Femur (tissue), 1 donor: ENCODE data around the gene POLR1A.

Source experiments
- DNase-seq: peaks from one replicate; pipeline ENCODE4 v3.0.0-alpha.2; 2017

Gene POLR1A

DNA sequence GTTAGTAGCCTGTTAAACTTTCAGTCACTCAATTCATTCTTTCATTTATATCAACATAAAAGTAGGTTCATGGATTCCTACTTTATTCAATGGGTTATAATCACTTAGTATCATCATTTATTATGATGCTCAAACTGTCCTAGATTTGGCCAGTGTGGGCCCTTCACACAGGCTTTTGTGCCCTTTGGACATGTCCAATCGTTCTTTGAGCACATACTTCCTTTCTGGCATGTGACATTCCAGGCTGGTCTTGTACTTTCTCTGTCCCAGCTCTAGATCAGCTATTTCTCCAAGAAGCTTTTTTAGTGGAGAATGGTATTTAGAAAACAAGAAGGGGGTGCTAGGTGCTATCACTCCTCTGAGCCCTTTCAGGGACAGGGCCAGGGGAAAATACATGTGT lies 11.5 kb downstream of the POLR1A start:
- DNase-seq: no peak

DNA sequence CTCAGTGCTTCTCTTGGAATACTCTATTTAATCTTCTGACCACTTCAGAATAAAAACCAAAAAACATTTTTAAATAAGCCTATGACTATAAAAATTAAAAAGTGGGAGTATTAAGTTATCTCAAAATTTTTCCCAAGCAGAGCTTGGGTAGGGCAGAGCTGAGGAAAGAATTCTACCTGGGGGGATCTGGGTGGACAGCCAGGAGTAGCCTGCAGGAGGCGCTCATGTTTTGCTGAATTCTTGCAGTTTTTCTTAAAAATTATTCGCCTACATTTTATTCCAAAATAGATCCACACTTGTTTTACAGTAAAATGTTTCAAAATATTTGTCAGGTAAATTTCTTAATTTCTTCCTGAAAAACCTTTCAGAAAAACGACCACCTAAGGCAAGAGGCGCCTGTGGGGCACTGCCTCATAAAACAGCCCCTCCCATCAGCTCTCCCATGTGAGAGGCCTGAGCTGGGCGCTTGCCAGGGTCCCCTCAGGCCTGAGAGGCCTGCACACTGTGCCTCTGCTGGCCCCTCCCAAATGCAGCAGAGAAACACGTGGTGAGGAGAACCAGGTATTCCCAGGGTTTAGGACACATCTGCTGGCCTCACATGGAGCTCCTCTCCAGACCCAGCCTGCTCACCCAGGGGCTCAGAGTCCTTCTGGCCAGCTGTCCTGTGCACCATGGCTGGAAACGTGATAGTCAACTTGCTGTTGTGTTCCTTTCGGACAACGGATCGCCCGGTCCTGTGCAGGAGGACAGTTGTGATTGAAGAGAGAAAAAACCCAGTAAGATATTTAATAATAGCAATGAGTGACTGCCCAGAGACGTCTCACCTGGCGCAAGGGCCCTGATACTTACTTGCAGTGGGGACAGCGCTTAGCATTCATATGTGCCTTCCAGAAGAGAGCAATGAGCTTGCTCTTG lies 17.5 kb downstream of the POLR1A start:
- DNase-seq: no peak

DNA sequence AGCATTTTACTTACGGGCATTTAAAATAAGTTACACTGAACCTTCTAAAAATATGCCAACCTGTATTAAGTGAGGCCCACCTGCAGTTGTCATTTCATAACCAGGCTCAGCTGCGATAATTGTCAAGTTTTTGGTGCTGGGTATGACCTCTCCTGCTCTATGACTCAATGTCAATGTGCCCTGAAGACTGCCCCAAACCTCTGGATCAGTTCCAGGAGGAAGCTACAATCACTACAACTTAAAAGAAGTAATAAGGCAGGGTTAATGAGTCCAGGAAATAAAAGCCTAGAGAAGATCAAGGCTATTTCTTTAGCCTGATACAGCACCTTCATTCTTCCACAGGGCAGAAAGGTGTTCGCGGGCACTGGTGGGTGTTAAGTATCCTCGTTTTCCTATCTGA lies 22.9 kb downstream of the POLR1A start:
- no peak for DNase-seq

GRCh38 chr2:86081724-86082123 lies 24.0 kb downstream of the POLR1A start:
- no peak for DNase-seq

- peak; percentile 84 for DNase-seq
Observed at GRCh38 chr2:86079981-86080911, 25.4 kb downstream of the POLR1A start.

DNA sequence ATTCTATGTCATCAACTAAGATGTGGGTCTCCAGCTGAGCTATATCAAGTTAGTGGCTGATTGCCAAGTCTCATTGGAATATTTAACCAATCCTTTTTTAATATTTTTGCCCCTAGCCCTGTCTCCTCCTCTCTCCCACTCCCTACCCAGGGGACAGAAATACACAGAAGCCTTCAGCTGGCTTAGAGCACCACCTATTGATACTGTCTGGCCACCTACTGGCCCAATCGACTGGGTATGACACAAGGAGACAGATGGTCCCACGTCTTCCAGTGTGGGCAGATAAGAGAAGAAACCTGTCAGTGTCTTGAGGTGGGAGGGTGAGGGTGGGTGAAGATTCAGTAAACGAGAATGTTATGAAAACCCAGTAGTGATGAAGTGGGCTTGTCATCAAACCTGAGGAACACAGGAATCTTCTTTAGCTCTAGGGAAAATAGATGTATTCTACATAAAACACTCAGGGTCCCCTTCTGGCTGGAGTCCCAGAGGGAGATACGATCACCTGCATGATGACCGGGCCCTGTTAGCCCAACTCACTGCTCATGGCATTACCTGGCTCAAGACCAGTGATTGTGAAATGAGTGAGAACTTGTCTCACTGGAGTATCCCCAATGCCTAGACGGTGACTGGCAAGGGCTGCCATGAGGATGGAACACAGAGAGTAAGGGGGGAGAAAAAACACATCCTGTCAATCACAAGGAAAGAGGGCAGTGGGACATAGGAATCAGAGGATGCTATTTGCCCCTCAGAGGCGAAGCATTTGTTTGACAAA lies 26.7 kb downstream of the POLR1A start:
- peak; percentile 65 for DNase-seq

- DNase-seq: no peak
Observed at GRCh38 chr2:86075886-86076285, 29.8 kb downstream of the POLR1A start.

GRCh38 chr2:86074811-86075210 lies 30.9 kb downstream of the POLR1A start:
- no peak for DNase-seq

- no peak for DNase-seq
Observed at GRCh38 chr2:86074256-86074655, 31.4 kb downstream of the POLR1A start.

GRCh38 chr2:86073225-86073624 lies 32.5 kb downstream of the POLR1A start:
- DNase-seq: no peak

GRCh38 chr2:86072271-86072858 lies 33.3 kb downstream of the POLR1A start:
- peak; percentile 81 for DNase-seq

DNA sequence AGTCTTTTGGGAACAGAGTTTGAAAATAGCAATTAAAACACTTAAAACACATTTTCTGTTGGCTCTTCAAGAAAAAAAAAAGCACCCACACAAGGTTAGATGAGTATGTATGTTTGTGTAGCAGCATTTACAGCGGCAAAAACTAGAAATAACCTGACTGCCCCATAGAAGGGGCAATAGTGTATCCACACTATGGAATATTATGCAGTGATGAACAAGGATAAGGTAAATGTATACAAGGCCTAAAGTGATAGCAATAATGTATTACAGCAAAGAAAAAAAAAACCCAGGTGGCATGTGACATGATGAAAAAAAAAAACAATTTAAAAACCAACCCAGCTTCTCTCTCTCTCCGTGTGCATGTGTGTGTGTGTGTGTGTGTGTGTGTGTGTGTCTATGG lies 34.8 kb downstream of the POLR1A start:
- DNase-seq: no peak

- no peak for DNase-seq
Observed at GRCh38 chr2:86069783-86070339, 35.8 kb downstream of the POLR1A start.

GRCh38 chr2:86069091-86069685 lies 36.5 kb downstream of the POLR1A start:
- no peak for DNase-seq

DNA sequence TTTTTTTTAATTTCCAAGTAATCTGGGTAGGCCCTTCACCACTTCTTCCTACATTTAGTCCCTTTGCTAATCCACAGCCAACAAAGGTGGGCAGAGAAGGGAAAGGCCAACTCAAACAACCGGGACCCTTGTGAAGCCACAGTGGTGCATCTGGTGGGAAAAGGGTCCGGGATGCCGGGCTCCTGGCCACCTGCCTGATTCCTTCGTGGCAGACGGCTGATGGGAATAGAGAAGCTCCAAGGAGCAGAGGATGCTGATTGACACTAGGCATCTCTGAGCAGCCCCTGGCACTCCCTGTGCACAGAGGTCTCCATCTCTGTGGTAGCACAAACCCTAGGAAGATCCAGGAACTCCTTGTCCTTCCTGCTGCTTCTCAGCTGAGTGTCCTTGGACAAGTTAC lies 37.0 kb downstream of the POLR1A start:
- DNase-seq: no peak

- DNase-seq: no peak
Observed at GRCh38 chr2:86068136-86068588, 37.5 kb downstream of the POLR1A start.

DNA sequence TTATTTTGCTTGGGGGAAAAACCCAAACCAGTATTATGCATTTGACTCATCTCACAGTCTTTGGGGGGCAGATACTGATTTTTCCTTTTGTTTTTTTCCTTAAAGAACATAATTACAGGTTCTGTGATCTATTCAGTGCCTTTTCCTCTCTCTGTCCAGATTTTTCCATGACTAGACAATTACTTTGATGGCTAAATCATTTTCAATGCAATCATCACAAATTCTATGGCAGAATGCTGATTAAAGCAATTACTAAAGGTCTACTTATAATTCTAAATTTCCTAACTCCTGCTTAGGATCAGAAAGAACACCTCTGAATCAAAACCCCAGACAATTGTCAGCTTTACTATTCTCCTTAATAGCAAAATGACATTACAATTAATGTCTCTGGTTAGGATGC lies 38.8 kb downstream of the POLR1A start:
- no peak for DNase-seq

GRCh38 chr2:86066007-86066578 lies 39.6 kb downstream of the POLR1A start:
- DNase-seq: no peak

DNA sequence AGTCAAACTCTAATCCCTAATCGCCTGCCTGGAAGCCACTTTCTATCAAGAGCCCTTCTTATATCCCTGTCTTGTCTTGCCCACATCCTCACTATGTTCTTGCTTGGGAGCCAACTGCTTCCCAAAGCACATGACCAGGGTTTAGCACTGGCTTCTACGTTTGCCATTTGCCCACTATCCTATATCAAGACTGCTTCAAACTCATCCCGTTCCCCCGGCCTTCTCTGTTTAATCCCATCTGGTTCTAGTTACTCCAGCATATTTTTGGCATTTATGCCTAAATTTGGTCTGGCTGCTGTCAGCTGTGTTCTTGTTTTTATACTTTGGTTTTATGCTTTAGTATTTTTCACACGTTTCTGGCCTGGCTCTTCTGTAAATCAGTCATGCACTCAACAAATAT lies 40.2 kb downstream of the POLR1A start:
- DNase-seq: no peak

DNA sequence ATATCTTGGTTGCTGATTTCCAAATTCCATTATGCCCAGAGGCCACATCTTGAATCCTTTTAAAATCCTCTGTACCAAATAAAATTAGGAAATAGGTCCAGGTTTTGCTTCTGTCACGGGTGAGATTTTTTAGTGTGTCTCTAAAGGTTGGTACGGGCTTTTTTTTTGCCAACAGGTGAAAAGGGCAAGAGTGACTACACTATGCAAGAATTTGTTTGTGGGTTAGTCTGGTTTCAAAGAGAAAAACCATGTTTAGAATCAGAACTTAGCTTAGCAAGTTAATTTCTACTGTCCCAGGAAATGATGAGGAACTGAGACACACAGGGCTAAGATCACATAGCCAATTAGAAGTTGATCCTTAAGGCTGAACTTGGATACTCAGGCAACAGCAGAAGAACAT lies 41.7 kb downstream of the POLR1A start:
- DNase-seq: no peak

DNA sequence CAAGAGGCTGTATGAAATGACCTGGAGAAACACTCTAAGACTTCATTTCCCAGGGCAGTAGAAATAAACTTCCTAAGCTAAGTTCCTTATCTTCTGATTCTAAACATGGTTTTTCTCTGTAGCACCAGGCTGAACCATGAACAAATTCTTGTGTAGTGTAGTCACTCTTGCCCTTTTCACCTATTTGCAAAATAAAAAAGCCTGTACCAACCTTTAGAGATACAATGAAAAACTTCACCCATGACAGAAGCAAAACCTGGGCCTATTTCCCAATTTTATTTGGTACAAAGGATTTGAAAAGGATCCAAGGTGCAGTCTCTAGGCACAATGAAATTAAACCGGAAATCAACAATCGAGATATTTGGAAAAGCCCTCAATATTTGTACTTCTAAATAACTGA lies 43.6 kb downstream of the POLR1A start:
- DNase-seq: no peak
